ENCODE results near the gene FGD2. TPM values are rescaled to one million over a fixed set of nuclear protein-coding genes. Genes with fewer than 3 reads are reported as not detected.

FGD2 gene
- total and polyA plus RNA-seq, 9 of the 15 experiments (the other 6 are each of a cell fraction or from before 2014, with no cell fraction given), result 0.09 TPM; not detected in 8

- peak; percentile 91 for TF ChIP-seq ZNF175 (CRISPR knock-in tag; IDR thresholded peaks at IDR 0.05; ENCODE audit: low read depth)
- TF ChIP-seq FOXK2 (conservative IDR thresholded peaks at IDR 0.05 in 1 of 2, IDR thresholded peaks at IDR 0.05 in 1 of 2; ENCODE audit: low read depth in 2 of 2), result no peak; a peak in 1 of 4 replicates
- TF ChIP-seq SMARCE1 (IDR thresholded peaks at IDR 0.05), result peak; percentile 89
- TF ChIP-seq ETS1 (conservative IDR thresholded peaks at IDR 0.05; ENCODE audit: control insufficient read depth, low read depth, low read length), result no peak
- TF ChIP-seq GATA2 (CRISPR knock-in tag; IDR thresholded peaks at IDR 0.05), result peak; percentile 47
- no peak for TF ChIP-seq MCM5 (IDR thresholded peaks at IDR 0.05; ENCODE audit: low read depth)
- peak; percentile 29 to 94; a peak in 2 of 4 replicates for TF ChIP-seq TEAD1 (CRISPR knock-in tag; IDR thresholded peaks at IDR 0.05)
- no peak for TF ChIP-seq THRA (IDR thresholded peaks at IDR 0.05)
- TF ChIP-seq HDAC3 (IDR thresholded peaks at IDR 0.05; ENCODE audit: borderline replicate concordance, partially characterized antibody), result peak; percentile 73
- TF ChIP-seq ZNF384 (IDR thresholded peaks at IDR 0.05; ENCODE audit: low read depth, low read length), result no peak
- TF ChIP-seq OTX1 (CRISPR knock-in tag; IDR thresholded peaks at IDR 0.05), result no peak; the same call in 1 of the 2 replicates
- peak; percentile 94 for TF ChIP-seq NFIC (IDR thresholded peaks at IDR 0.05)
- TF ChIP-seq ZNF408 (CRISPR knock-in tag; IDR thresholded peaks at IDR 0.05; ENCODE audit: low read depth), result no peak
- no peak for TF ChIP-seq ZNF318 (IDR thresholded peaks at IDR 0.05; ENCODE audit: borderline replicate concordance in 1 of 2, low read depth in 1 of 2)
These were observed 44.8 kb downstream of the FGD2 start (continued) for GRCh38 chr6:37050045-37050853.
